ENCODE data around the gene WDR7.

WDR7 gene

GRCh38 chr18:56935434-56936040, 284.4 kb downstream of the WDR7 start:
- no peak for DNase-seq (ENCODE audit: low read depth, low spot score)

GRCh38 chr18:56936457-56936856, 285.3 kb downstream of the WDR7 start:
- no peak for DNase-seq (ENCODE audit: low read depth, low spot score)

GRCh38 chr18:56937874-56938430, 286.8 kb downstream of the WDR7 start:
- DNase-seq (ENCODE audit: low read depth, low spot score): no peak

GRCh38 chr18:56945171-56946083, 294.3 kb downstream of the WDR7 start:
- no peak for DNase-seq (ENCODE audit: low read depth, low spot score)

- DNase-seq (ENCODE audit: low read depth, low spot score): no peak
Observed at GRCh38 chr18:56947236-56947635, 296.1 kb downstream of the WDR7 start.

GRCh38 chr18:56952026-56952425, 300.9 kb downstream of the WDR7 start:
- DNase-seq (ENCODE audit: low read depth, low spot score): no peak

GRCh38 chr18:56953428-56954198, 302.5 kb downstream of the WDR7 start:
- no peak for DNase-seq (ENCODE audit: low read depth, low spot score)

GRCh38 chr18:56955490-56955889, 304.3 kb downstream of the WDR7 start:
- DNase-seq (ENCODE audit: low read depth, low spot score): no peak

GRCh38 chr18:56959120-56959519, 308.0 kb downstream of the WDR7 start:
- DNase-seq (ENCODE audit: low read depth, low spot score): no peak

GRCh38 chr18:56962322-56962721, 311.2 kb downstream of the WDR7 start:
- DNase-seq (ENCODE audit: low read depth, low spot score): no peak

GRCh38 chr18:56967035-56967434, 315.9 kb downstream of the WDR7 start:
- DNase-seq (ENCODE audit: low read depth, low spot score): no peak

- no peak for DNase-seq (ENCODE audit: low read depth, low spot score)
Observed at GRCh38 chr18:56973487-56973886, 322.3 kb downstream of the WDR7 start.

- DNase-seq (ENCODE audit: low read depth, low spot score): no peak
Observed at GRCh38 chr18:56974141-56974540, 323.0 kb downstream of the WDR7 start.

GRCh38 chr18:56975276-56975675, 324.1 kb downstream of the WDR7 start:
- DNase-seq (ENCODE audit: low read depth, low spot score): no peak

GRCh38 chr18:56977309-56977708, 326.1 kb downstream of the WDR7 start:
- DNase-seq (ENCODE audit: low read depth, low spot score): no peak

- DNase-seq (ENCODE audit: low read depth, low spot score): no peak
Observed at GRCh38 chr18:56977771-56978170, 326.6 kb downstream of the WDR7 start.

GRCh38 chr18:56980151-56980550, 329.0 kb downstream of the WDR7 start:
- no peak for DNase-seq (ENCODE audit: low read depth, low spot score)

GRCh38 chr18:56982766-56983165, 331.6 kb downstream of the WDR7 start:
- DNase-seq (ENCODE audit: low read depth, low spot score): no peak

GRCh38 chr18:56983275-56983992, 332.3 kb downstream of the WDR7 start:
- no peak for DNase-seq (ENCODE audit: low read depth, low spot score)

- no peak for DNase-seq (ENCODE audit: low read depth, low spot score)
Observed at GRCh38 chr18:56984731-56985130, 333.6 kb downstream of the WDR7 start.

GRCh38 chr18:56986829-56987228, 335.7 kb downstream of the WDR7 start:
- DNase-seq (ENCODE audit: low read depth, low spot score): peak; percentile 67

Measured in iPS DF 19.7 (cell line).